Astrocyte (in vitro differentiated cells and primary cell): ENCODE data around the gene RPS6KB2. TPM values are rescaled to one million over a fixed set of nuclear protein-coding genes. Genes with fewer than 3 reads are reported as not detected.
A peak's percentile ranks its signal among the peaks of the same experiment; 100 is the strongest.

Experiments
- DNase-seq: peaks from one replicate; pipeline ENCODE4 v3.0.0-alpha.2; 2010; ENCODE audit warnings: low read depth
- FAIRE-seq: peaks from 2 replicates; lab custom pipeline; 2011; peaks lifted over from hg19 to GRCh38; lab: Jason Lieb, UNC
- H2AFZ ChIP-seq: 2 replicates; pipeline ENCODE4 v1.6.0; 2012; ENCODE audit warnings: low read depth, low read length, inconsistent platforms
- H3K27ac ChIP-seq: 2 replicates; pipeline ENCODE4 v1.5.1; 2011; ENCODE audit warnings: low read depth, low read length, inconsistent platforms
- H3K27me3 ChIP-seq: 2 replicates; pipeline ENCODE4 v1.6.0; 2011; ENCODE audit warnings: low read length, inconsistent platforms; ENCODE audit not compliant: insufficient read depth
- H3K36me3 ChIP-seq: 2 replicates; pipeline ENCODE4 v1.5.1; 2011; ENCODE audit warnings: low read length, inconsistent platforms; ENCODE audit not compliant: insufficient read depth
- H3K4me1 ChIP-seq: 2 replicates; pipeline ENCODE4 v1.5.1; 2011; ENCODE audit warnings: low read length, inconsistent platforms; ENCODE audit not compliant: insufficient read depth
- H3K4me2 ChIP-seq: 2 replicates; pipeline ENCODE4 v1.6.0; 2012; ENCODE audit warnings: low read length, inconsistent platforms
- H3K4me3 ChIP-seq: 2 replicates; pipeline ENCODE4 v1.5.1; 2011; ENCODE audit warnings: low read depth, mild to moderate bottlenecking, low read length, inconsistent platforms; ENCODE audit not compliant: insufficient read depth
- H3K79me2 ChIP-seq: 2 replicates; pipeline ENCODE4 v1.6.0; 2012; ENCODE audit warnings: mild to moderate bottlenecking, low read length, inconsistent platforms; ENCODE audit not compliant: insufficient read depth
- H3K9ac ChIP-seq: 2 replicates; pipeline ENCODE4 v1.6.0; 2012; ENCODE audit warnings: mild to moderate bottlenecking, low read length, inconsistent platforms
- H3K9me3 ChIP-seq: 2 replicates; pipeline ENCODE4 v1.5.1; 2012; ENCODE audit warnings: low read depth, mild to moderate bottlenecking, low read length, inconsistent platforms; ENCODE audit not compliant: insufficient read depth
- H4K20me1 ChIP-seq: 2 replicates; pipeline ENCODE4 v1.6.0; 2012; ENCODE audit warnings: low read length, inconsistent platforms; ENCODE audit not compliant: insufficient read depth
- H3K27ac Mint-ChIP-seq: one replicate; pipeline ENCODE4 v1.8.0; 2021; ENCODE audit warnings: mild to moderate bottlenecking, mixed read lengths; ENCODE audit not compliant: unreplicated experiment
- H3K27me3 Mint-ChIP-seq: one replicate; pipeline ENCODE4 v1.8.0; 2021; ENCODE audit warnings: low read depth, mixed read lengths; ENCODE audit not compliant: unreplicated experiment
- H3K36me3 Mint-ChIP-seq: one replicate; pipeline ENCODE4 v1.8.0; 2021; ENCODE audit warnings: low read depth, mixed read lengths; ENCODE audit not compliant: unreplicated experiment
- H3K4me1 Mint-ChIP-seq: one replicate; pipeline ENCODE4 v1.8.0; 2021; ENCODE audit warnings: low read depth, mixed read lengths; ENCODE audit not compliant: unreplicated experiment
- H3K4me3 Mint-ChIP-seq: one replicate; pipeline ENCODE4 v1.8.0; 2021; ENCODE audit warnings: mild to moderate bottlenecking, moderate library complexity, mixed read lengths; ENCODE audit not compliant: unreplicated experiment
- H3K9me3 Mint-ChIP-seq: one replicate; pipeline ENCODE4 v1.8.0; 2021; ENCODE audit warnings: mild to moderate bottlenecking, mixed read lengths; ENCODE audit not compliant: unreplicated experiment
- CTCF ChIP-seq: IDR thresholded peaks from 2 replicates; pipeline ENCODE4 v1.5.1; 2011; ENCODE audit warnings: low read depth, mild to moderate bottlenecking, inconsistent platforms, low read length, moderate library complexity; ENCODE audit not compliant: insufficient read depth
- EZH2 ChIP-seq: IDR thresholded peaks from 2 replicates; pipeline ENCODE4 v1.6.1; 2012; ENCODE audit warnings: mild to moderate bottlenecking, low read length, inconsistent platforms; ENCODE audit not compliant: insufficient read depth
- total RNA-seq: library from RNA; stranded (reverse); gene quantifications from 2 replicates; pipeline ENCODE4 v1.2.1, GENCODE V29; 2021

The RPS6KB2 gene
- total RNA-seq, 1 donor from 2014 or later: 52.9 TPM

- Histone ChIP-seq H3K79me2 (no peaks in the 10 kb centered on the region), H3K9me3 (no peaks in the 10 kb centered on the region), H3K36me3 (no peaks in the 10 kb centered on the region), H3K27ac (no peak overlapping the region), H3K4me1 (no peaks in the 10 kb centered on the region), H3K4me3 (no peak overlapping the region), H2AFZ (no peak overlapping the region), H3K4me2 (no peak overlapping the region), H3K9ac (no peak overlapping the region), H4K20me1 (no peaks in the 10 kb centered on the region), H3K27me3 (peaks cover 2% of the 10 kb centered on the region)
- H3K27me3 Mint-ChIP-seq: peaks cover 8% of the 10 kb centered on the region
- H3K4me3 Mint-ChIP-seq: no peak overlapping the region
- no peak overlapping the region for H3K27ac Mint-ChIP-seq
- H3K36me3 Mint-ChIP-seq: peaks cover 1% of the 10 kb centered on the region
- no peaks in the 10 kb centered on the region for H3K9me3 Mint-ChIP-seq
- no peak for FAIRE-seq
- TF ChIP-seq CTCF: no peak
- no peak for TF ChIP-seq EZH2
- no peak for DNase-seq
- H3K4me1 Mint-ChIP-seq: no peaks in the 10 kb centered on the region
Measured at GRCh38 chr11:67458266-67458665, 30.0 kb downstream of the RPS6KB2 start.

GRCh38 chr11:67463186-67463585, 34.9 kb downstream of the RPS6KB2 start:
- Histone ChIP-seq H3K9me3 (no peaks in the 10 kb centered on the region), H3K4me2 (no peak overlapping the region), H3K36me3 (no peaks in the 10 kb centered on the region), H3K4me1 (peaks cover 11% of the 10 kb centered on the region), H3K27ac (no peak overlapping the region), H3K79me2 (peaks cover 4% of the 10 kb centered on the region), H2AFZ (no peak overlapping the region), H3K27me3 (peaks cover 2% of the 10 kb centered on the region), H3K4me3 (no peak overlapping the region), H4K20me1 (no peaks in the 10 kb centered on the region), H3K9ac (no peak overlapping the region)
- H3K4me1 Mint-ChIP-seq: peaks cover 4% of the 10 kb centered on the region
- DNase-seq: no peak
- no peak overlapping the region for H3K4me3 Mint-ChIP-seq
- H3K36me3 Mint-ChIP-seq: peaks cover 5% of the 10 kb centered on the region
- H3K27me3 Mint-ChIP-seq: peaks cover 1% of the 10 kb centered on the region
- H3K27ac Mint-ChIP-seq: no peak overlapping the region
- TF ChIP-seq CTCF: no peak
- TF ChIP-seq EZH2: no peak
- FAIRE-seq: no peak
- H3K9me3 Mint-ChIP-seq: no peaks in the 10 kb centered on the region

GRCh38 chr11:67463680-67464410, 35.6 kb downstream of the RPS6KB2 start:
- Mint-ChIP-seq H3K27ac (peak overlapping the region; percentile 18), H3K27me3 (no peaks in the 10 kb centered on the region), H3K4me3 (peak overlapping the region; percentile 77), H3K4me1 (peaks cover 4% of the 10 kb centered on the region), H3K9me3 (no peaks in the 10 kb centered on the region), H3K36me3 (peaks cover 5% of the 10 kb centered on the region)
- DNase-seq (no peak), FAIRE-seq (no peak)
- Histone ChIP-seq H2AFZ (peak overlapping the region; percentile 72), H3K9ac (no peak overlapping the region), H3K4me1 (peaks cover 16% of the 10 kb centered on the region), H3K27me3 (peaks cover 2% of the 10 kb centered on the region), H3K36me3 (no peaks in the 10 kb centered on the region), H3K4me3 (peak overlapping the region; percentile 34), H3K4me2 (peak overlapping the region; percentile 94), H3K27ac (no peak overlapping the region), H3K79me2 (peaks cover 9% of the 10 kb centered on the region), H4K20me1 (no peaks in the 10 kb centered on the region), H3K9me3 (no peaks in the 10 kb centered on the region)
- TF ChIP-seq EZH2: no peak
- TF ChIP-seq CTCF: no peak
